Measurements from ENCODE around the gene PTPRN2.

Gene PTPRN2

GRCh38 chr7:157977306-157977705 is 610.3 kb downstream of the PTPRN2 start:
- H3K4me3 ChIP-seq (ENCODE audit: low read depth, low read length): no peak overlapping the region

- no peak overlapping the region for H3K4me3 ChIP-seq (ENCODE audit: low read depth, low read length)
Observed at GRCh38 chr7:157976406-157976805, 611.2 kb downstream of the PTPRN2 start.

- no peak overlapping the region for H3K4me3 ChIP-seq (ENCODE audit: low read depth, low read length)
Observed at GRCh38 chr7:157975401-157976372, 611.9 kb downstream of the PTPRN2 start.

- H3K4me3 ChIP-seq (ENCODE audit: low read depth, low read length): no peak overlapping the region
Observed at GRCh38 chr7:157974678-157975230, 612.9 kb downstream of the PTPRN2 start.

- H3K4me3 ChIP-seq (ENCODE audit: low read depth, low read length): no peak overlapping the region
Observed at GRCh38 chr7:157973971-157974677, 613.5 kb downstream of the PTPRN2 start.

- H3K4me3 ChIP-seq (ENCODE audit: low read depth, low read length): no peak overlapping the region
Observed at GRCh38 chr7:157972914-157973313, 614.7 kb downstream of the PTPRN2 start.

GRCh38 chr7:157971501-157971900 is 616.1 kb downstream of the PTPRN2 start:
- no peak overlapping the region for H3K4me3 ChIP-seq (ENCODE audit: low read depth, low read length)

- H3K4me3 ChIP-seq (ENCODE audit: low read depth, low read length): no peak overlapping the region
Observed at GRCh38 chr7:157970744-157971143, 616.9 kb downstream of the PTPRN2 start.

- H3K4me3 ChIP-seq (ENCODE audit: low read depth, low read length): no peak overlapping the region
Observed at GRCh38 chr7:157969995-157970394, 617.6 kb downstream of the PTPRN2 start.

GRCh38 chr7:157966490-157966889 is 621.1 kb downstream of the PTPRN2 start:
- no peak overlapping the region for H3K4me3 ChIP-seq (ENCODE audit: low read depth, low read length)

GRCh38 chr7:157964521-157964920 is 623.1 kb downstream of the PTPRN2 start:
- no peak overlapping the region for H3K4me3 ChIP-seq (ENCODE audit: low read depth, low read length)

- no peak overlapping the region for H3K4me3 ChIP-seq (ENCODE audit: low read depth, low read length)
Observed at GRCh38 chr7:157964016-157964415, 623.6 kb downstream of the PTPRN2 start.

- no peak overlapping the region for H3K4me3 ChIP-seq (ENCODE audit: low read depth, low read length)
Observed at GRCh38 chr7:157963526-157963925, 624.1 kb downstream of the PTPRN2 start.

GRCh38 chr7:157962458-157963306 is 624.9 kb downstream of the PTPRN2 start:
- no peak overlapping the region for H3K4me3 ChIP-seq (ENCODE audit: low read depth, low read length)

- no peak overlapping the region for H3K4me3 ChIP-seq (ENCODE audit: low read depth, low read length)
Observed at GRCh38 chr7:157961731-157962457, 625.7 kb downstream of the PTPRN2 start.

GRCh38 chr7:157955348-157955999 is 632.1 kb downstream of the PTPRN2 start:
- no peak overlapping the region for H3K4me3 ChIP-seq (ENCODE audit: low read depth, low read length)

GRCh38 chr7:157954901-157955300 is 632.7 kb downstream of the PTPRN2 start:
- no peak overlapping the region for H3K4me3 ChIP-seq (ENCODE audit: low read depth, low read length)

GRCh38 chr7:157952841-157953645 is 634.6 kb downstream of the PTPRN2 start:
- no peak overlapping the region for H3K4me3 ChIP-seq (ENCODE audit: low read depth, low read length)

Measured in iPS-11a (cell line).